HG03280 (cell line): ENCODE measurements around the gene SNW1.

Experiments
- ATAC-seq: cut with Tn5 transposase; IDR thresholded peaks from one replicate; pipeline ENCODE4 v1.9.1; 2021; ENCODE audit warnings: mild to moderate bottlenecking, moderate library complexity; ENCODE audit not compliant: unreplicated experiment

SNW1 gene

DNA sequence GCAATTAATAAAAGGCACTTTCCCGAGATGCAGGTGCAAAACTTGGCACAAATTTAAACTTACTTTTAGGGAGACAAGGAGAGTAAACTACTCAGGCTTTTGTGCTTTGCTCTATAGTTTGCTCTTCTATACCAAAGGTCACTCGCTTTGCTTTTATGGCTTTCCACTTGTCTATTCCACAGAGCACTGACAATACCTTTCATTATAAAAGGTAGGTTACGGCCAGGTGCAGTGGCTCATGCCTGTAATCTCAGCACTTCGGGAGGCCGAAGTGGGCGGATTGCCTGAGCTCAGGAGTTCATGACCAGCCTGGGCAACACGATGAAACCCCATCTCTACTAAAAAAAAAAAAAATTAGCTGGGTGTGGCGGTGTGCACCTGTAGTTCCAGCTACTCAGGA is 86.0 kb downstream of the SNW1 start:
- ATAC-seq, result no peak

DNA sequence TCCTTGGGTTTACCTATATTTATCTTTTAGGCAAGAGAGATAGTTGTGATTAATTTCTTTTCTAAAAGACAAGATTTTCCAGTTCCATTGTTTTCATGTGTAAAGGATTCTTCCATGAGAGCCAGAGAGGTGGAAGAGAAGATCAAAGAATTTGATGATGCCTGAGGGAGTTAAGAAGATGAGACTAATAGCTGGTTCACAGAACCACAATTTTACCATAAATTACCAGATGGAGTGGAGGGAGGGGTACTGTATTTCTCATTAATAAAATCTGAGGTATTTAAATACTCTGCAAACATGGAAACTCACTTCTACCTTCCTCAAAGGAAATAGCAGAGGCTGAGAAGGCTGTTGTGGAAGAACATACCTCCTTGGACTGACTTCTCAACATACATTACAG is 87.8 kb downstream of the SNW1 start:
- no peak for ATAC-seq
